ENCODE results near the gene TGFA. TPM values are rescaled to one million over a fixed set of nuclear protein-coding genes. Genes with fewer than 3 reads are reported as not detected.

The TGFA gene
- total RNA-seq, 4 donors from 2014 or later, result 19.2 to 62.4 (median 41.7) TPM

DNA sequence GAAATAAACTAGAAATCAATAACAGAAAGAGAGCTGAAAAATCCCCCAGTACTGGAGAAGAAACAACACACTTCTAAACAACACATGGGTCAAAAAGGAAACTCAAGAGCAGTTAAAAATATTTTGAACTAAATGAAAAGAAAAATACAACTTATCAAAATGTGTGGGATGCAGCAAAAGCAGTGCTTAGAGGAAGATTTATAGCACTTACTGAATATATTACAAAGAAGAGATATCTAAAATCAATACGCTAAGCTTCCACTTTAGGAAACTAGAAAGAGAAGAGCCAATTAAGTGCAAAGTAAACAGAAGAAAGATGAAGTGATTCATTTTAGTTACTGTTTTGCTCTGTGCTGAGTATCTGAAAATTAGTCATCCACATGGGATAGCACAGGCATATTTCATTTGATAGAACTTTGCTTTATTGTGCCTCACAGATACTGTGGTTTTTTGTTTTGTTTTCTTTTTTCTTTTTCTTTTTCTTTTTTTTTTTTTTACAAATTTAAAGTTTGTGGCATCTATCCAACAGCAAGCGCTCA is 17.0 kb downstream of the TGFA start:
- Histone ChIP-seq H3K9me3 (peaks cover 5% of the 10 kb centered on the region), H3K36me3 (no peaks in the 10 kb centered on the region), H3K4me3 (no peak overlapping the region), H3K27ac (no peak overlapping the region), H3K4me1 (no peaks in the 10 kb centered on the region), H3K27me3 (no peaks in the 10 kb centered on the region)
- 94% methylated on average over 2 of the region's 2 CpGs for WGBS
- no peak for DNase-seq (ENCODE audit: low spot score in 2 of 2)
- TF ChIP-seq, protein P1, sequence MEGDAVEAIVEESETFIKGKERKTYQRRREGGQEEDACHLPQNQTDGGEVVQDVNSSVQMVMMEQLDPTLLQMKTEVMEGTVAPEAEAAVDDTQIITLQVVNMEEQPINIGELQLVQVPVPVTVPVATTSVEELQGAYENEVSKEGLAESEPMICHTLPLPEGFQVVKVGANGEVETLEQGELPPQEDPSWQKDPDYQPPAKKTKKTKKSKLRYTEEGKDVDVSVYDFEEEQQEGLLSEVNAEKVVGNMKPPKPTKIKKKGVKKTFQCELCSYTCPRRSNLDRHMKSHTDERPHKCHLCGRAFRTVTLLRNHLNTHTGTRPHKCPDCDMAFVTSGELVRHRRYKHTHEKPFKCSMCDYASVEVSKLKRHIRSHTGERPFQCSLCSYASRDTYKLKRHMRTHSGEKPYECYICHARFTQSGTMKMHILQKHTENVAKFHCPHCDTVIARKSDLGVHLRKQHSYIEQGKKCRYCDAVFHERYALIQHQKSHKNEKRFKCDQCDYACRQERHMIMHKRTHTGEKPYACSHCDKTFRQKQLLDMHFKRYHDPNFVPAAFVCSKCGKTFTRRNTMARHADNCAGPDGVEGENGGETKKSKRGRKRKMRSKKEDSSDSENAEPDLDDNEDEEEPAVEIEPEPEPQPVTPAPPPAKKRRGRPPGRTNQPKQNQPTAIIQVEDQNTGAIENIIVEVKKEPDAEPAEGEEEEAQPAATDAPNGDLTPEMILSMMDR (IDR thresholded peaks at IDR 0.05), result no peak
- TF ChIP-seq POLR2A (IDR thresholded peaks at IDR 0.05) (no peak), POLR2AphosphoS5 (IDR thresholded peaks at IDR 0.05) (no peak), EP300 (IDR thresholded peaks at IDR 0.05) (no peak)

DNA sequence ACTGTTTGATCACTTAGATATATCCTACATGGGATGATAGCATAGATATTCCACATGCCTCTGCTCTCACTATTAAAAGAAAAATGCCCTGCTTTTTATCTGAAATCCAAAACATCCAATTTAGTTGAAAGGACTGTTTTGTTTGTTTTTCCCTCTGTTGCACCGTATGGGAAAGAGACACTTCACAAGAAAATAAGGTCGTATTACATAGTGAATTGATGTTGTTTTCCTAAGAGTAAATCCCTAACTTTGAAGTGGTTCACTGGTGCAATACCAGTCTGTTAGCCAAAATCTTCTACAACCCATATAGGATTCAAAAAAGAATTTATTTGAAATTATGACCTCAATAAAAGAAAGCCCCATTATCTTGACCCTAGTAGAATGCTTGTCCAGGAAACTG is 18.1 kb downstream of the TGFA start:
- peaks cover 5% of the 10 kb centered on the region for H3K9me3 ChIP-seq
- no peaks in the 10 kb centered on the region for H3K4me1 ChIP-seq
- H3K36me3 ChIP-seq, result no peaks in the 10 kb centered on the region
- H3K27me3 ChIP-seq, result no peaks in the 10 kb centered on the region
- no peak for DNase-seq (ENCODE audit: low spot score in 2 of 2)
- H3K27ac ChIP-seq, result no peak overlapping the region
- 72% methylated on average over 2 of the region's 2 CpGs for WGBS
- H3K4me3 ChIP-seq, result no peak overlapping the region
- TF ChIP-seq, protein P1 (IDR thresholded peaks at IDR 0.05), result no peak

DNA sequence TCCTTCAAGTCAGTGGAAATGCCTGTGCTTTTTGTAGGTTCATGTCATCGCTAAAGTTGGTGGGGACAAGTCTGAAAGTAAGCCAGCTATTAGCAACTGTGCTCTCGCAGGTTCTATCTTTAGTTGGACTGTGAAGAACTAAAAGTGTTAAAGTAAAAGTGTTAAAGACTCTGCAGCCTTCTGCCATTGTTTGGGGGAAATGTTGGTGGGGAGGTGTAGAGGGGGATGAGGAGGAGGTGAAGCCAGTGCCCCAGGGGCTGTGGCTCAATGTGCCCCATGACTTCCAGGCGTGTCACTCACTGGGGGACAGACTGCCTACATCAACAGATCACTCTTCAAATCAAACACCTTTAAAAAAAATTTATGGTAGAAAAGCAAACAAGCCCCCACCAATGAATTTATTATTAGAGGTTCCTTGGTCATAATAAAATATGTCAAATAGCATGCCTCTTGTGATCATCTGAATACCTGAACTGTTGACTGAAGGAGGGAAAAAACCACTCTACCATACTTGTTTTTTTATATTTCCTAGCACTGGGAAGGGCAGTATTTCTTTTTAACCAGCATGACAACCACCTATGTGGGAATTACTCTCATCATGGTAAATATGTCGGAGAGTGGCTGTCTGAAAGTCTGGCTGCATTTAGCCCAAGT is 19.3 kb downstream of the TGFA start:
- DNase-seq (ENCODE audit: low spot score in 2 of 2), result no peak
- WGBS, result 79% methylated on average over 4 of the region's 4 CpGs
- H3K27me3 ChIP-seq, result no peaks in the 10 kb centered on the region
- H3K36me3 ChIP-seq, result no peaks in the 10 kb centered on the region
- peaks cover 5% of the 10 kb centered on the region for H3K9me3 ChIP-seq
- H3K4me3 ChIP-seq, result no peak overlapping the region
- H3K27ac ChIP-seq, result no peak overlapping the region
- no peak for TF ChIP-seq POLR2AphosphoS5 (IDR thresholded peaks at IDR 0.05)
- TF ChIP-seq EP300 (IDR thresholded peaks at IDR 0.05), result no peak
- TF ChIP-seq POLR2A (IDR thresholded peaks at IDR 0.05), result no peak
- TF ChIP-seq, protein P1 (IDR thresholded peaks at IDR 0.05), result no peak
- H3K4me1 ChIP-seq, result no peaks in the 10 kb centered on the region

DNA sequence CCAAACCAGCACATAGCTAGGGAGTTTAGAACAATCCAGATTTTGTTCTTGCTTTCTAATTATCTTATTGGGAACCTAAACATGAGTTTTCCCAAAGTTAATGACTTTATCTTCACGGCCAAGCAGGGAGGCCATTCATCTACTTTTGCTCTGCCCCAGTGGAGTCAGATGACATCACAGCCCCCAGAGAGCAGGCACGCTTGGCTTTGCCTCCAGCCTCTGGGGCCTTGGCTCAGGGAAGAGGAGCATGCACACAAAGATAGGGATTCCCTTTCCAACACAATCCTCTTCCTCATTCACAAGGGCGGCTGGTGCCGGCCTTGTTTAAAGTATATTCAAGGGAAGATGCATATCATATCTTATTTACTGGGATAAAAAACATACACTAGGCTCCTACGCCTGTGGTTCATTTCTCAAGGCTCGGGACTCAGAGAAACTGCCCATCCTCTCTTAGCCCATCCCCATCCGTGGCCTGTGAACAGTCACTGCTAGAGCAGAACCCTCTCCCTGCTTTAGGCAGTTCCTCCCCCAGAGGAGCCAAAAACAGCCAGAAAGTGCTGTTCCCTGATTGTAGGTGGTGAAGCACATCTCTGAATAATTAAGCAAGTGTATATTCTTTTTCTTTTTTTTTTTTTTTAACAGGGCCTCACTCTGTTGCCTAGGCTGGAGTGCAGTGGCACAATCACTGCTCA is 21.2 kb downstream of the TGFA start:
- Histone ChIP-seq H3K4me1 (no peaks in the 10 kb centered on the region), H3K9me3 (peaks cover 5% of the 10 kb centered on the region), H3K27ac (no peak overlapping the region), H3K4me3 (no peak overlapping the region), H3K27me3 (no peaks in the 10 kb centered on the region), H3K36me3 (no peaks in the 10 kb centered on the region)
- TF ChIP-seq EP300 (IDR thresholded peaks at IDR 0.05), result no peak
- no peak for TF ChIP-seq POLR2A (IDR thresholded peaks at IDR 0.05)
- no peak for TF ChIP-seq POLR2AphosphoS5 (IDR thresholded peaks at IDR 0.05)
- TF ChIP-seq, protein P1 (IDR thresholded peaks at IDR 0.05), result no peak
- no peak for DNase-seq (ENCODE audit: low spot score in 2 of 2)
- 59% methylated on average over 7 of the region's 7 CpGs for WGBS

DNA sequence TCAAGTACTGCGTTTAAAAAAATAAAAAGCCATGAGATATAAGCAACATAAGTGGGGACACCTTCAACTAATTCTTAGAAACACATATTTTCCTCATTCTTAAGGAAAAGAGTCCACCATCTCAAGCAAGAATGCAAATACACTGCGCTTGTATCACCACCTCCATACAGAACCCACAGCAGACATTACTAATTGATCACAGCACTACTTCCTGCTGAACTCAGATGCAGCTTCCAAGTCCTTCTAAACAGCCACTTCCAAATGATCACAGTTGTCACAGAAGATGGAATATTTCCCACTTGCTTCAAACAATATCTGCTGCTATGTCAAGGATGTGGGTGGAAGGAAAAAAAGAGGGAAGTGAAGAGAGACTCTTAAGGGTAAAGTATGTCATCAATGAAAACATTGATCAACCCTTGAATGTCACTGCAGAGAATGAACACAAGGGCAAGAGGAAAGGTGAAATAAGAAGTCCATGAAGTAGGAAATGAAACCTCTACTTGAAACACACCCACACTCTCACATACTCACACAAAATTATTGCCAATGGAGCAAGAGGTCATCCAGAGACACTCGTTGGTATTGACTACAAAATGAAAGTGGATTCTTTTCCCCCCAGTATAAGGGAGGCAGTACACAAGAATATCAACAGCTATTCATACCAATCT is 22.1 kb downstream of the TGFA start:
- TF ChIP-seq POLR2AphosphoS5 (IDR thresholded peaks at IDR 0.05), result no peak
- TF ChIP-seq POLR2A (IDR thresholded peaks at IDR 0.05), result no peak
- TF ChIP-seq, protein P1 (IDR thresholded peaks at IDR 0.05), result no peak
- no peak for TF ChIP-seq EP300 (IDR thresholded peaks at IDR 0.05)
- no peaks in the 10 kb centered on the region for H3K36me3 ChIP-seq
- WGBS, result 75% methylated on average over 3 of the region's 3 CpGs
- no peak overlapping the region for H3K4me3 ChIP-seq
- no peak for DNase-seq (ENCODE audit: low spot score in 2 of 2)
- no peaks in the 10 kb centered on the region for H3K27me3 ChIP-seq
- H3K9me3 ChIP-seq, result peaks cover 3% of the 10 kb centered on the region
- H3K27ac ChIP-seq, result no peak overlapping the region
- no peaks in the 10 kb centered on the region for H3K4me1 ChIP-seq
